GM18520 (cell line): ENCODE measurements around the gene WFIKKN1.

Experiments used
- ATAC-seq: cut with Tn5 transposase; IDR thresholded peaks from one replicate; pipeline ENCODE4 v1.9.1; 2021; ENCODE audit not compliant: unreplicated experiment

The WFIKKN1 gene

GRCh38 chr16:630815-631405, at the start of gene WFIKKN1:
WFIKKN1 (plus strand) TSS chr16:630985; CDS start chr16:631254, 269 bp downstream.
- ATAC-seq: no peak

GRCh38 chr16:582218-582613, 48.6 kb upstream of the WFIKKN1 start:
- ATAC-seq: no peak

- no peak for ATAC-seq
Measured at GRCh38 chr16:582614-583331, 48.0 kb upstream of the WFIKKN1 start.

- no peak for ATAC-seq
Measured at GRCh38 chr16:583470-583814, 47.3 kb upstream of the WFIKKN1 start.

- ATAC-seq: no peak
Measured at GRCh38 chr16:583815-584591, 46.8 kb upstream of the WFIKKN1 start.

GRCh38 chr16:585351-585750, 45.4 kb upstream of the WFIKKN1 start:
- no peak for ATAC-seq

GRCh38 chr16:586047-586644, 44.6 kb upstream of the WFIKKN1 start:
- ATAC-seq: no peak

GRCh38 chr16:586645-587590, 43.9 kb upstream of the WFIKKN1 start:
- ATAC-seq: no peak

GRCh38 chr16:588639-588888, 42.2 kb upstream of the WFIKKN1 start:
- ATAC-seq: peak; percentile 6

GRCh38 chr16:588889-589657, 41.7 kb upstream of the WFIKKN1 start:
- ATAC-seq: peak; percentile 62

- peak; percentile 54 for ATAC-seq
Measured at GRCh38 chr16:589658-590187, 41.1 kb upstream of the WFIKKN1 start, which contains the start of gene RAB40C. RAB40C (plus strand) TSS chr16:590066; CDS start chr16:590292, 226 bp downstream.

- ATAC-seq: no peak
Measured at GRCh38 chr16:590188-590814, 40.5 kb upstream of the WFIKKN1 start.

GRCh38 chr16:590815-591200, 40.0 kb upstream of the WFIKKN1 start:
- no peak for ATAC-seq

GRCh38 chr16:591231-591630, 39.6 kb upstream of the WFIKKN1 start:
- ATAC-seq: no peak

- ATAC-seq: no peak
Measured at GRCh38 chr16:591892-592517, 38.8 kb upstream of the WFIKKN1 start.

GRCh38 chr16:592518-593306, 38.1 kb upstream of the WFIKKN1 start:
- no peak for ATAC-seq

GRCh38 chr16:593406-593805, 37.4 kb upstream of the WFIKKN1 start:
- no peak for ATAC-seq

GRCh38 chr16:593807-594206, 37.0 kb upstream of the WFIKKN1 start:
- ATAC-seq: no peak
